ENCODE data around the gene TRIM31.
"Not testable (repeated sequence)": the region's sequence is repeated elsewhere in the genome, so short reads cannot be mapped to it uniquely, and the experiment has no call there.

The TRIM31 gene

GRCh38 chr6:30150671-30151395 is 37.9 kb upstream of the TRIM31 start:
- in situ Hi-C loops (cut with MboI; ENCODE audit: low pct_unique_long_range_greater_than_20kb, low sequenced_read_pairs): no loop called here
- no peak for DNase-seq

GRCh38 chr6:30149858-30150550 is 37.1 kb upstream of the TRIM31 start:
- in situ Hi-C loops (cut with MboI; ENCODE audit: low pct_unique_long_range_greater_than_20kb, low sequenced_read_pairs): no loop called here
- DNase-seq: no peak

GRCh38 chr6:30149234-30149633 is 36.3 kb upstream of the TRIM31 start:
- in situ Hi-C loops (cut with MboI; ENCODE audit: low pct_unique_long_range_greater_than_20kb, low sequenced_read_pairs): no loop called here
- DNase-seq: no peak

GRCh38 chr6:30147096-30147495 is 34.2 kb upstream of the TRIM31 start:
- DNase-seq: no peak
- in situ Hi-C loops (cut with MboI; ENCODE audit: low pct_unique_long_range_greater_than_20kb, low sequenced_read_pairs): no loop called here

- no peak for DNase-seq
- in situ Hi-C loops (cut with MboI; ENCODE audit: low pct_unique_long_range_greater_than_20kb, low sequenced_read_pairs): no loop called here
Observed at GRCh38 chr6:30145818-30146217, 32.9 kb upstream of the TRIM31 start.

- in situ Hi-C loops (cut with MboI; ENCODE audit: low pct_unique_long_range_greater_than_20kb, low sequenced_read_pairs): no loop called here
- DNase-seq: no peak
Observed at GRCh38 chr6:30144811-30145210, 31.9 kb upstream of the TRIM31 start.

GRCh38 chr6:30143780-30144179 is 30.9 kb upstream of the TRIM31 start:
- in situ Hi-C loops (cut with MboI; ENCODE audit: low pct_unique_long_range_greater_than_20kb, low sequenced_read_pairs): no loop called here
- DNase-seq: no peak

GRCh38 chr6:30142665-30143064 is 29.8 kb upstream of the TRIM31 start:
- DNase-seq: no peak
- in situ Hi-C loops (cut with MboI; ENCODE audit: low pct_unique_long_range_greater_than_20kb, low sequenced_read_pairs): no loop called here

GRCh38 chr6:30140240-30140639 is 27.4 kb upstream of the TRIM31 start:
- in situ Hi-C loops (cut with MboI; ENCODE audit: low pct_unique_long_range_greater_than_20kb, low sequenced_read_pairs); DNase-seq: not testable (repeated sequence)

- in situ Hi-C loops (cut with MboI; ENCODE audit: low pct_unique_long_range_greater_than_20kb, low sequenced_read_pairs): no loop called here
- peak; percentile 34 for DNase-seq
Observed at GRCh38 chr6:30136570-30137286, 23.8 kb upstream of the TRIM31 start.

GRCh38 chr6:30135757-30136156 is 22.9 kb upstream of the TRIM31 start, which contains the start of gene TRIM40:
TRIM40 (plus strand) TSS chr6:30136140; CDS start chr6:30137037, 897 bp downstream.
- in situ Hi-C loops (cut with MboI; ENCODE audit: low pct_unique_long_range_greater_than_20kb, low sequenced_read_pairs): no loop called here
- no peak for DNase-seq

- in situ Hi-C loops (cut with MboI; ENCODE audit: low pct_unique_long_range_greater_than_20kb, low sequenced_read_pairs): no loop called here
- no peak for DNase-seq
Observed at GRCh38 chr6:30135147-30135546, 22.3 kb upstream of the TRIM31 start.

- in situ Hi-C loops (cut with MboI; ENCODE audit: low pct_unique_long_range_greater_than_20kb, low sequenced_read_pairs): no loop called here
- DNase-seq: no peak
Observed at GRCh38 chr6:30131947-30132497, 19.1 kb upstream of the TRIM31 start.

GRCh38 chr6:30130887-30131862 is 18.3 kb upstream of the TRIM31 start:
- in situ Hi-C loops (cut with MboI; ENCODE audit: low pct_unique_long_range_greater_than_20kb, low sequenced_read_pairs): no loop called here

GRCh38 chr6:30130179-30130679 is 17.3 kb upstream of the TRIM31 start:
- in situ Hi-C loops (cut with MboI; ENCODE audit: low pct_unique_long_range_greater_than_20kb, low sequenced_read_pairs): no loop called here
- DNase-seq: no peak

More at GRCh38 chr6:30130887-30131862, 18.3 kb upstream of the TRIM31 start:
- peak; percentile 81 for DNase-seq

- in situ Hi-C loops (cut with MboI; ENCODE audit: low pct_unique_long_range_greater_than_20kb, low sequenced_read_pairs): no loop called here
Observed at GRCh38 chr6:30129265-30130178, 16.6 kb upstream of the TRIM31 start.

GRCh38 chr6:30127238-30128093 is 14.6 kb upstream of the TRIM31 start:
- in situ Hi-C loops (cut with MboI; ENCODE audit: low pct_unique_long_range_greater_than_20kb, low sequenced_read_pairs): no loop called here

More at GRCh38 chr6:30129265-30130178, 16.6 kb upstream of the TRIM31 start:
- no peak for DNase-seq

More at GRCh38 chr6:30127238-30128093, 14.6 kb upstream of the TRIM31 start:
- no peak for DNase-seq
